K562 (cell line): ENCODE results near the gene MCC. TPM values are rescaled to one million over a fixed set of nuclear protein-coding genes. Genes with fewer than 3 reads are reported as not detected.

Experiments
- ATAC-seq: fragments of 200-7000 bp; cut with Tn5 transposase; 3 replicates; pipeline ENCODE4 v1.9.1; 2020; ENCODE audit warnings: moderate library complexity
- BruUV-seq: library from RNA; stranded (reverse); fragments of 400-500 nt; replicated peaks from 2 replicates; lab custom pipeline; 2021; lab: Mats Ljungman, UMichigan
- CTCF ChIA-PET: fragments of 300-600 bp; formaldehyde crosslinking; extraction: SDS; loops from one replicate; lab custom pipeline; 2021; ENCODE audit warnings: low intra/inter-chr PET ratio; lab: Yijun Ruan, JAX
- POLR2A ChIA-PET: fragments of 300-600, 350-650 bp; sonication (Branson Sonifier 250); formaldehyde crosslinking; extraction: SDS; loops from one replicate; lab custom pipeline; 2021; ENCODE audit warnings: antibody characterized with exemption, inconsistent platforms; lab: Yijun Ruan, JAX
- DNase-seq, 4 experiments: peaks; one replicate each; pipeline versions ENCODE4 v3.0.0 to v3.0.0-alpha.2; 2011 to 2018; ENCODE audit warnings: low spot score in 3 of 4, mixed read lengths in 3 of 4; ENCODE audit errors: extremely low read depth in 1 of 4
- FAIRE-seq: peaks from 2 replicates; lab custom pipeline; 2011; peaks lifted over from hg19 to GRCh38; lab: Jason Lieb, UNC
- H2AFZ ChIP-seq: 2 replicates; pipeline ENCODE4 v1.6.0; 2011; ENCODE audit warnings: low read depth, low read length, control low read depth, inconsistent platforms
- H3K27ac ChIP-seq: fragments of 200-600 bp; 3 replicates; pipeline ENCODE4 v1.8.0; 2011; ENCODE audit warnings: low read depth, mild to moderate bottlenecking, control low read depth, inconsistent platforms, low read length, moderate library complexity, mixed read lengths; ENCODE audit errors: extremely low read depth
- H3K27me3 ChIP-seq, 2 experiments: fragments of 300-600 bp in 1 of 2; 2 replicates in 1 of 2; 3 replicates in 1 of 2; pipeline versions ENCODE4 v1.6.0 to v1.8.0; 2011; ENCODE audit warnings: inconsistent platforms in 2 of 2, low read length in 2 of 2, mild to moderate bottlenecking in 1 of 2, mixed read lengths in 1 of 2, moderate library complexity in 1 of 2; ENCODE audit not compliant: control insufficient read depth in 2 of 2, insufficient read depth in 2 of 2
- H3K36me3 ChIP-seq: fragments of 300-600 bp; 3 replicates; pipeline ENCODE4 v1.8.0; 2011; ENCODE audit warnings: mild to moderate bottlenecking, low read length, inconsistent platforms; ENCODE audit not compliant: control insufficient read depth, insufficient read depth
- H3K4me1 ChIP-seq, 2 experiments: fragments of 200-600 bp in 1 of 2; replicated peaks in 1 of 2; 2 replicates in 1 of 2; 3 replicates in 1 of 2; pipeline versions ENCODE4 v1.5.1 to v1.8.0; 2011; ENCODE audit warnings: inconsistent platforms in 2 of 2, low read length in 2 of 2, mild to moderate bottlenecking in 1 of 2, mixed read lengths in 1 of 2, moderate library complexity in 1 of 2; ENCODE audit not compliant: control insufficient read depth in 2 of 2, insufficient read depth in 2 of 2
- H3K4me2 ChIP-seq: 2 replicates; pipeline ENCODE4 v1.6.1; 2011; ENCODE audit warnings: low read length, control low read depth, inconsistent platforms, mixed read lengths; ENCODE audit not compliant: insufficient read depth
- H3K4me3 ChIP-seq: fragments of 200-600 bp; sonication (generic), shearing (Covaris generic); 2 replicates; pipeline ENCODE4 v1.5.1; 2016; ENCODE audit warnings: control low read depth, inconsistent platforms
- H3K79me2 ChIP-seq: fragments of 200-600 bp; 3 replicates; pipeline ENCODE4 v1.8.0; 2011; ENCODE audit warnings: low read length, inconsistent platforms; ENCODE audit not compliant: control insufficient read depth, insufficient read depth
- H3K9ac ChIP-seq, 2 experiments: 2 replicates each; pipeline versions ENCODE4 v1.6.0 to v1.6.1; 2011; ENCODE audit warnings: low read depth in 2 of 2, low read length in 2 of 2, control low read depth in 1 of 2, inconsistent platforms in 1 of 2, mild to moderate bottlenecking in 1 of 2, mixed read lengths in 1 of 2; ENCODE audit not compliant: insufficient read depth in 1 of 2
- H3K9me1 ChIP-seq: one replicate; pipeline ENCODE4 v1.6.0; 2011; ENCODE audit warnings: inconsistent platforms, mild to moderate bottlenecking, low read length, moderate library complexity; ENCODE audit not compliant: control insufficient read depth, insufficient read depth
- H3K9me3 ChIP-seq: replicated peaks from 2 replicates; pipeline ENCODE4 v1.5.1; 2011; ENCODE audit warnings: low read depth, low read length, inconsistent platforms; ENCODE audit not compliant: control insufficient read depth, insufficient read depth
- H4K20me1 ChIP-seq: replicated peaks from 2 replicates; pipeline ENCODE4 v1.6.1; 2011; ENCODE audit warnings: low read length, inconsistent platforms, mixed read lengths; ENCODE audit not compliant: control insufficient read depth, insufficient read depth
- CTCFL ChIP-seq: IDR thresholded peaks from 2 replicates; pipeline ENCODE4 v1.6.1; 2011; ENCODE audit warnings: borderline replicate concordance, low read depth, mild to moderate bottlenecking, moderate library complexity, low read length; ENCODE audit not compliant: insufficient read depth, poor library complexity, severe bottlenecking
- ETV6 ChIP-seq, 3 experiments: fragments of 150-350 bp in 1 of 3; sonication (generic) in 1 of 3; formaldehyde crosslinking in 1 of 3; IDR thresholded peaks; 2 replicates each; pipeline versions ENCODE4 v1.6.1 to v1.8.0; 2014 to 2022; ENCODE audit warnings: borderline replicate concordance in 2 of 3, low read depth in 2 of 3, antibody characterized with exemption in 1 of 3, low read length in 1 of 3, mild to moderate bottlenecking in 1 of 3, missing genetic modification reagents in 1 of 3
- GABPB2 ChIP-seq: fragments of 250-450 bp; sonication (Bioruptor Pico); conservative IDR thresholded peaks from 2 replicates; pipeline ENCODE4 v1.5.1; 2021; ENCODE audit warnings: mild to moderate bottlenecking
- HOMEZ ChIP-seq: fragments of 250-450 bp; sonication (Bioruptor Pico); IDR thresholded peaks from 2 replicates; pipeline ENCODE4 v1.4.0; 2020; ENCODE audit warnings: mild to moderate bottlenecking, moderate library complexity
- TAF1 ChIP-seq: IDR thresholded peaks from 2 replicates; pipeline ENCODE4 v1.6.1; 2011; ENCODE audit warnings: mild to moderate bottlenecking, low read length, moderate library complexity; ENCODE audit not compliant: insufficient read depth, control insufficient read depth, severe bottlenecking; ENCODE audit errors: extremely low read depth
- U2AF2 ChIP-seq: fragments of 200-400 bp; formaldehyde crosslinking; optimal IDR thresholded peaks from 2 replicates; pipeline ENCODE3; 2017; ENCODE audit warnings: low read depth, mild to moderate bottlenecking, low read length
- WGBS: fragments of 100-300 bp; shearing (Covaris generic); methylation state at CpG from one replicate; pipeline ENCODE4 v1.1.6; 2016; ENCODE audit warnings: low coverage, mixed read lengths; ENCODE audit not compliant: insufficient coverage; ENCODE audit errors: missing lambda C conversion rate; 5-methylcytosine and 5-hydroxymethylcytosine counted together
- in situ Hi-C: fragments of 300-500 bp; cut with MboI; formaldehyde crosslinking; loops from 4 replicates; pipeline ENCODE4 v1.15.0; 2018; ENCODE audit warnings: inconsistent platforms, mixed read lengths
- intact Hi-C: fragments of 100-400 bp; cut with micrococcal nuclease; formaldehyde crosslinking; loops from 2 replicates; pipeline ENCODE4 v1.14.2; 2022
- polyA plus RNA-seq, 8 experiments: library from polyadenylated mRNA; depleted of rRNA in 4 of 8; stranded (reverse) in 5 of 8; unstranded in 3 of 8; fragments of >200 nt; fragmentation: Nextera tagmentation in 2 of 8; fragmentation: Illumina TruSeq in 1 of 8; extraction: Ambion mirVana in 2 of 8; extraction: Trizol in 1 of 8; gene quantifications; 2 replicates each; pipeline versions ENCODE4 v1.2.1 to v1.2.3, GENCODE V29; 2011 to 2014; ENCODE audit warnings: inconsistent platforms in 1 of 8, missing spikeins in 1 of 8
- total RNA-seq, 7 experiments: library from RNA; depleted of rRNA in 6 of 7; stranded (reverse); fragments of >200 nt in 6 of 7; fragmentation: Illumina TruSeq in 2 of 7; extraction: Trizol in 2 of 7; gene quantifications; 2 replicates each; pipeline versions ENCODE4 v1.2.1 to v1.2.3, GENCODE V29; 2011 to 2021; ENCODE audit warnings: low replicate concordance in 1 of 7

The MCC gene
- total and polyA plus RNA-seq, 9 of the 15 experiments (the other 6 are each of a cell fraction or from before 2014, with no cell fraction given), result 0.04 to 0.24 (median 0.06) TPM; not detected in 1

- Histone ChIP-seq H3K9me3 (no peaks in the 10 kb centered on the region), H2AFZ (no peak overlapping the region), H3K27me3 (peaks cover 0 to 14% of the 10 kb centered on the region in 2 experiments; a peak in 3 of 5 replicates), H3K4me2 (no peak overlapping the region), H3K9me1 (no peaks in the 10 kb centered on the region), H4K20me1 (no peaks in the 10 kb centered on the region), H3K9ac (no peak overlapping the region), H3K4me3 (no peak overlapping the region)
- POLR2A ChIA-PET, result interaction anchor here (1.2 kb wide), 1 partner anchor 11 kb away, joined by 3 read pairs; no protein-coding TSS in a partner anchor
- no peak for DNase-seq
- BruUV-seq, result no TSS peak
- no peak for ATAC-seq
- TF ChIP-seq GABPB2 (CRISPR knock-in tag) (no peak), TAF1 (no peak), ETV6 (IDR thresholded peaks at IDR 0.05; ENCODE audit: borderline replicate concordance in 1 of 2, low read depth in 2 of 2, low read length in 1 of 2) (no peak), ETV6 (CRISPR knock-in tag; IDR thresholded peaks at IDR 0.05; ENCODE audit: borderline replicate concordance) (no peak), HOMEZ (CRISPR knock-in tag) (no peak), CTCFL (no peak), U2AF2 (no peak)
- TF ChIP-seq, all 486 proteins: peak for 0
- FAIRE-seq, result no peak
- in situ Hi-C loops, result no loop called here
- CTCF ChIA-PET, result no interaction called here
- Histone ChIP-seq H3K4me1 (no peaks in the 10 kb centered on the region), H3K27ac (no peak overlapping the region), H3K36me3 (no peaks in the 10 kb centered on the region), H3K79me2 (no peaks in the 10 kb centered on the region)
- WGBS, result 0% methylated on average over 7 of the region's 7 CpGs
- intact Hi-C loops, result no loop called here
Measured at GRCh38 chr5:113186061-113186460, 302.2 kb downstream of the MCC start.
